Hepatocyte (in vitro differentiated cells): ENCODE data around the gene KRT16. TPM values are rescaled to one million over a fixed set of nuclear protein-coding genes. Genes with fewer than 3 reads are reported as not detected.

Source experiments
- DNase-seq: peaks from one replicate; pipeline ENCODE4 v3.0.0-alpha.2; 2016; ENCODE audit warnings: low spot score
- H2AFZ ChIP-seq: fragments of 200-600 bp; sonication (generic); 2 replicates; pipeline ENCODE4 v1.6.0; 2016; ENCODE audit warnings: antibody characterized with exemption, mild to moderate bottlenecking
- H3K27ac ChIP-seq: fragments of 200-600 bp; sonication (generic); 2 replicates; pipeline ENCODE4 v1.5.1; 2016; ENCODE audit warnings: mild to moderate bottlenecking
- H3K27me3 ChIP-seq: fragments of 200-600 bp; sonication (generic); 2 replicates; pipeline ENCODE4 v1.6.1; 2016
- H3K36me3 ChIP-seq: fragments of 200-600 bp; sonication (generic); replicated peaks from 2 replicates; pipeline ENCODE4 v1.5.1; 2016; ENCODE audit warnings: low read depth; ENCODE audit not compliant: insufficient read depth
- H3K4me1 ChIP-seq: fragments of 200-600 bp; sonication (generic); 2 replicates; pipeline ENCODE4 v1.5.1; 2016; ENCODE audit warnings: mild to moderate bottlenecking, moderate library complexity; ENCODE audit not compliant: insufficient read depth
- H3K4me2 ChIP-seq: fragments of 200-600 bp; sonication (generic); 2 replicates; pipeline ENCODE4 v1.6.0; 2016
- H3K4me3 ChIP-seq: fragments of 200-600 bp; sonication (generic); 2 replicates; pipeline ENCODE4 v1.5.1; 2016; ENCODE audit warnings: mild to moderate bottlenecking
- H3K79me2 ChIP-seq: fragments of 200-600 bp; sonication (generic); 2 replicates; pipeline ENCODE4 v1.6.0; 2017; ENCODE audit warnings: mild to moderate bottlenecking
- H3K9me2 ChIP-seq: fragments of 200-600 bp; sonication (generic); replicated peaks from 2 replicates; pipeline ENCODE4 v1.6.0; 2017; ENCODE audit warnings: mild to moderate bottlenecking; ENCODE audit not compliant: insufficient read depth
- H3K9me3 ChIP-seq: fragments of 200-600 bp; sonication (generic); 2 replicates; pipeline ENCODE4 v1.5.1; 2016; ENCODE audit warnings: low read depth, mild to moderate bottlenecking
- H4K20me1 ChIP-seq: fragments of 200-600 bp; sonication (generic); 2 replicates; pipeline ENCODE4 v1.6.0; 2016; ENCODE audit warnings: mild to moderate bottlenecking; ENCODE audit not compliant: insufficient read depth, poor library complexity, severe bottlenecking
- CTCF ChIP-seq: fragments of 200-600 bp; sonication (generic); IDR thresholded peaks from 2 replicates; pipeline ENCODE4 v1.5.1; 2016; ENCODE audit warnings: antibody characterized with exemption, mild to moderate bottlenecking; ENCODE audit not compliant: poor library complexity
- EZH2 ChIP-seq: fragments of 200-600 bp; sonication (generic); IDR thresholded peaks from 2 replicates; pipeline ENCODE4 v1.6.1; 2016; ENCODE audit warnings: antibody characterized with exemption, mild to moderate bottlenecking, borderline replicate concordance
- EZH2phosphoT487 ChIP-seq: fragments of 200-600 bp; sonication (generic); IDR thresholded peaks from one replicate; pipeline ENCODE4 v1.6.1; 2018; ENCODE audit warnings: antibody characterized with exemption, mild to moderate bottlenecking, low read depth, moderate library complexity; ENCODE audit not compliant: unreplicated experiment, severe bottlenecking
- WGBS: methylation state at CpG from one replicate; pipeline ENCODE4 v1.1.6; 2016; ENCODE audit warnings: low lambda C conversion rate; ENCODE audit errors: missing lambda C conversion rate; 5-methylcytosine and 5-hydroxymethylcytosine counted together
- polyA plus RNA-seq: library from polyadenylated mRNA; unstranded; fragments of >200 nt; fragmentation: Nextera tagmentation; extraction: Ambion mirVana; gene quantifications from 2 replicates; pipeline ENCODE4 v1.2.1, GENCODE V29; 2016
- total RNA-seq: library from RNA; depleted of rRNA; stranded (reverse); fragments of >200 nt; gene quantifications from 2 replicates; pipeline ENCODE4 v1.2.3, GENCODE V29; 2014

KRT16 gene
- total and polyA plus RNA-seq, 2 experiments from 2014 or later: 0.90 to 2.5 TPM

GRCh38 chr17:41657936-41658335 is 45.4 kb upstream of the KRT16 start:
- H3K79me2 ChIP-seq: no peaks in the 10 kb centered on the region
- H3K9me2 ChIP-seq: no peaks in the 10 kb centered on the region
- DNase-seq: no peak
- H4K20me1 ChIP-seq: no peaks in the 10 kb centered on the region
- H3K4me1 ChIP-seq: peaks cover 32% of the 10 kb centered on the region
- H3K36me3 ChIP-seq: no peaks in the 10 kb centered on the region
- H3K27me3 ChIP-seq: no peaks in the 10 kb centered on the region
- TF ChIP-seq EZH2 (no peak), EZH2phosphoT487 (no peak), CTCF (no peak)
- H2AFZ ChIP-seq: no peak overlapping the region
- 90% methylated on average over 12 of the region's 12 CpGs for WGBS
- no peak overlapping the region for H3K4me2 ChIP-seq
- no peaks in the 10 kb centered on the region for H3K9me3 ChIP-seq
- H3K4me3 ChIP-seq: no peak overlapping the region
- H3K27ac ChIP-seq: no peak overlapping the region

- no peak overlapping the region for H3K4me3 ChIP-seq
- TF ChIP-seq CTCF (no peak), EZH2 (no peak), EZH2phosphoT487 (no peak)
- WGBS: 96% methylated on average over 16 of the region's 16 CpGs
Measured at GRCh38 chr17:41657176-41657754, 44.7 kb upstream of the KRT16 start.

GRCh38 chr17:41656249-41657023 is 43.9 kb upstream of the KRT16 start:
- DNase-seq: no peak
- Histone ChIP-seq H2AFZ (no peak overlapping the region), H3K4me1 (peaks cover 44% of the 10 kb centered on the region), H3K4me2 (no peak overlapping the region), H3K27me3 (no peaks in the 10 kb centered on the region), H4K20me1 (no peaks in the 10 kb centered on the region), H3K9me3 (no peaks in the 10 kb centered on the region), H3K4me3 (no peak overlapping the region), H3K36me3 (no peaks in the 10 kb centered on the region), H3K79me2 (no peaks in the 10 kb centered on the region), H3K27ac (peak overlapping the region; percentile 98), H3K9me2 (no peaks in the 10 kb centered on the region)
- TF ChIP-seq CTCF (no peak), EZH2 (no peak), EZH2phosphoT487 (no peak)
- 93% methylated on average over 16 of the region's 16 CpGs for WGBS

More at GRCh38 chr17:41657176-41657754, 44.7 kb upstream of the KRT16 start:
- no peaks in the 10 kb centered on the region for H3K27me3 ChIP-seq
- peaks cover 35% of the 10 kb centered on the region for H3K4me1 ChIP-seq
- H4K20me1 ChIP-seq: no peaks in the 10 kb centered on the region
- H3K4me2 ChIP-seq: no peak overlapping the region
- no peaks in the 10 kb centered on the region for H3K9me2 ChIP-seq
- DNase-seq: no peak
- no peaks in the 10 kb centered on the region for H3K9me3 ChIP-seq
- no peaks in the 10 kb centered on the region for H3K36me3 ChIP-seq
- H3K27ac ChIP-seq: no peak overlapping the region
- H3K79me2 ChIP-seq: no peaks in the 10 kb centered on the region
- no peak overlapping the region for H2AFZ ChIP-seq
